Heart right ventricle (tissue), 16 donors: ENCODE results near the gene AGAP1. TPM values are rescaled to one million over a fixed set of nuclear protein-coding genes. Genes with fewer than 3 reads are reported as not detected.
A peak's percentile ranks its signal among the peaks of the same experiment; 100 is the strongest.

Experiments used
- ATAC-seq, 8 donors: fragments of 200-7000 bp; cut with Tn5 transposase; one replicate each; pipeline ENCODE4 v1.9.1; 2020; ENCODE audit warnings: mild to moderate bottlenecking in 8 of 8, moderate library complexity in 8 of 8, moderate number of reproducible peaks in 1 of 8
- DNase-seq, 2 donors: peaks; one replicate each; pipeline ENCODE4 v3.0.0-alpha.2; 2020
- H3K27ac ChIP-seq, 10 donors: fragments of 200-600 bp; sonication (generic) in 2 of 10; one replicate each; pipeline versions ENCODE4 v1.5.0 to v1.8.0; 2020 to 2022; ENCODE audit warnings: mild to moderate bottlenecking in 3 of 10
- H3K27me3 ChIP-seq, 7 donors: fragments of 200-600 bp; one replicate each; pipeline ENCODE4 v1.8.0; 2021 to 2022; ENCODE audit warnings: mild to moderate bottlenecking in 2 of 7
- H3K36me3 ChIP-seq, 9 donors: fragments of 200-600 bp; sonication (generic) in 1 of 9; one replicate each; pipeline versions ENCODE4 v1.5.0 to v1.8.0; 2020 to 2022; ENCODE audit warnings: mild to moderate bottlenecking in 2 of 9
- H3K4me1 ChIP-seq, 9 donors: fragments of 200-600 bp; sonication (generic) in 1 of 9; one replicate each; pipeline versions ENCODE4 v1.5.0 to v1.8.0; 2020 to 2022; ENCODE audit warnings: mild to moderate bottlenecking in 4 of 9
- H3K4me3 ChIP-seq, 10 donors: fragments of 200-600 bp; sonication (generic) in 2 of 10; one replicate each; pipeline versions ENCODE4 v1.5.0 to v1.8.0; 2020 to 2022; ENCODE audit warnings: mild to moderate bottlenecking in 7 of 10, moderate library complexity in 2 of 10
- H3K9me3 ChIP-seq, 11 donors: fragments of 200-600 bp in 10 of 11; sonication (generic) in 2 of 11; one replicate each; pipeline versions ENCODE4 v1.5.0 to v1.8.0; 2013 to 2022; ENCODE audit warnings: mild to moderate bottlenecking in 2 of 11, control low read depth in 1 of 11, moderate library complexity in 1 of 11
- CTCF ChIP-seq, 9 donors: fragments of 200-600 bp; sonication (generic) in 2 of 9; IDR thresholded peaks; one replicate each; pipeline versions ENCODE4 v1.5.0 to v1.8.0; 2021 to 2022; ENCODE audit warnings: antibody characterized with exemption in 9 of 9, mild to moderate bottlenecking in 5 of 9, moderate library complexity in 1 of 9
- WGBS, 2 donors: extraction: QIAGEN DNeasy Blood & Tissue Kit; methylation state at CpG; one replicate each; pipeline ENCODE4 v1.1.7; 2013; ENCODE audit warnings: inconsistent platforms in 1 of 2; 5-methylcytosine and 5-hydroxymethylcytosine counted together
- intact Hi-C, 10 donors: fragments of 100-400 bp; cut with DNase I; formaldehyde crosslinking; loops; one replicate each; pipeline versions ENCODE4 v1.11.1 to v1.14.2; 2022
- polyA plus RNA-seq, 2 donors: library from polyadenylated mRNA; stranded (reverse); fragments of 200-250 nt; gene quantifications; one replicate each; pipeline ENCODE4 v1.2.3, GENCODE V29; 2013
- total RNA-seq, 10 donors: library from RNA; stranded (reverse); fragmentation: NEBNext Ultra II Directional in 3 of 10; extraction: Animal tissue kit (Norgen Biotek cat#: 25700) in 3 of 10; gene quantifications; one replicate each; pipeline versions ENCODE4 v1.2.1 to v1.2.4, GENCODE V29; 2021 to 2023
- donor health status: Arrhythmogenic right ventricular cardiomyopathy.
- donor health status: ischemic (EF 13 %, LVEDD 7.1; RV severe dilation, severe dysfunction).
- donor health status: healthy with polysubstance abuse.
- donor health status: DM: no; HTN: yes; CAD: no.
- donor health status: DM: no; HTN: no; CAD: no.
- donor health status: ischemic (EF 25% LVEDD 6.9; RV normal size, moderate dysfunction).
- donor health status: ischemic (EF 25% LVEDD 5.7; RV mildly dilated, moderate dysfunction).
- donor health status: healthy.
- donor health status: DM: yes; HTN: yes; CAD: no.
- donor health status: Ischemic cardiomyopathy.
- donor health status: ischemic (EF 35%, LVEDD 5.7; RV mildly dilated, moderate dysfunction).
- donor health status: nonischemic (EF 11% LVEDD 7.7; RV severe dilation, severe dysfunction).
- donor health status: DM: yes; HTN: yes; CAD: no.
- donor health status: PGD.
- donor health status: ischemic (EF 29% LVEDD 5.4; RV normal size, mild dysfunction).
- donor health status: nonischemic (EF 23%, LVEDD 6.1; RV moderate dilation, normal function).

AGAP1 gene
- total and polyA plus RNA-seq, 12 donors, result 3.5 to 29.2 (median 19.4) TPM

DNA sequence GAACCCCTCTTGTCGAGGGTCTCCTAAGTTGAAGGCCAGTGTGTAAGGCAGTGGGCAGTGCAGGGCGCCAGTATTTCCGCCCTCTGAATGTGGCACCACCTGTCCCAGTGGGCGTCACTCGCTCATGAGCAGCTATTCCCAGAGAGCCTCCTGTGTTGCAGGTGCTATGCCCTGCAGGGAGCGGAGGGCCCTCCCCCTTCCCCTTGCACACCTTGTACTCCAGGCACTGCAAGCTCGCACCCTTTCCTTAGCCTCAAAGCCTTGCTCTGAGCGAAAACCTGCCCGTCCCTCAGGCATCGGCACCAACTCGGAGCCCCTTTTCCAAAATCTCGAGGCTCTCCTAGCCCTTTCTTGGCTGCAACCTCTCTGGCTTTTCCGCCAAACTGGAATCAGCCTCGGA, 282.7 kb downstream of the AGAP1 start:
- H3K27me3 ChIP-seq, result no peaks in the 10 kb centered on the region
- intact Hi-C loops, result loop anchor here in 8 of 10 donors (5.0 to 10.0 kb wide), 8 partner anchors 391 to 1298 kb away; partner anchors contain the start of gene GBX2 (in 1 of the 8)
- H3K36me3 ChIP-seq, result peaks cover 0 to 35% (median 0%) of the 10 kb centered on the region in 9 donors
- H3K9me3 ChIP-seq, result no peaks in the 10 kb centered on the region
- ATAC-seq (no peak), DNase-seq (no peak)
- no peak overlapping the region for H3K4me3 ChIP-seq
- H3K4me1 ChIP-seq, result no peaks in the 10 kb centered on the region
- H3K27ac ChIP-seq, result no peak overlapping the region
- TF ChIP-seq CTCF (IDR thresholded peaks at IDR 0.05), result no peak
- WGBS, 2 donors, result 94% methylated on average over 14 of the region's 14 CpGs

- intact Hi-C loops, result loop anchor here in 9 of 10 donors (1.0 to 10.0 kb wide), 10 partner anchors 388 to 1295 kb away; partner anchors contain the start of gene GBX2 (in 1 of the 9)
- ATAC-seq, result peak; percentile 76 to 89 (median 86)
- DNase-seq, result peak; percentile 67 to 69
Observed at GRCh38 chr2:235779444-235779896, 285.6 kb downstream of the AGAP1 start.

GRCh38 chr2:235780401-235780800, 286.6 kb downstream of the AGAP1 start:
- Histone ChIP-seq H3K36me3 (peaks cover 0 to 14% (median 0%) of the 10 kb centered on the region in 9 donors), H3K27ac (no peak overlapping the region), H3K9me3 (no peaks in the 10 kb centered on the region), H3K27me3 (no peaks in the 10 kb centered on the region), H3K4me1 (no peaks in the 10 kb centered on the region), H3K4me3 (no peak overlapping the region)
- WGBS, 2 donors, result 94 to 98% methylated on average over 4 of the region's 4 CpGs
- DNase-seq (no peak), ATAC-seq (no peak)
- no peak for TF ChIP-seq CTCF (IDR thresholded peaks at IDR 0.05)
- intact Hi-C loops, result loop anchor here in 3 of 10 donors (5.0 to 10.0 kb wide), 3 partner anchors 397 to 1284 kb away; no protein-coding TSS in a partner anchor

More at GRCh38 chr2:235779444-235779896, 285.6 kb downstream of the AGAP1 start:
- Histone ChIP-seq H3K4me1 (no peaks in the 10 kb centered on the region), H3K27ac (no peak overlapping the region), H3K36me3 (peaks cover 0 to 20% (median 0%) of the 10 kb centered on the region in 9 donors), H3K4me3 (no peak overlapping the region), H3K27me3 (no peaks in the 10 kb centered on the region), H3K9me3 (no peaks in the 10 kb centered on the region)
- peak; percentile 50 to 89 (median 83) for TF ChIP-seq CTCF (IDR thresholded peaks at IDR 0.05)
- WGBS, 2 donors, result 38 to 39% methylated on average over 8 of the region's 8 CpGs

DNA sequence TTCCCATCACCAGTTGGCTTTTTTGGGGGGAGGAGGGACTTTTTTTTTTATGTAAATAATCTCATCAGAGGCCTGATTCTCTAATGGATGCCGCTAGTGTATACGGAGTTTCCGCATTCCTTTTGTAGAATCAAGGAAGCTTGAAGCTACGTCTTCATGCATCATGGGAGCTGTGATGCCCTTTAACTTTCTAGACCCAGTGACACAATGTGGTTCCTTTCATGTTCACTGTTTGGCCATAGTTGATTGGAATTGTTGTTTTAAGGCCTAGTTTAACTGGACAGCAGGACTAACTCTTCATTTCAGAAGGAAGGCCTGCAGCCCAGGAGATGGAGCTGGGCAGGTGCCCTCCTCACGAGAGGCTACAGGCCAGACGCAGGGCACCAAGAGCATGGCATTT, 287.9 kb downstream of the AGAP1 start:
- Histone ChIP-seq H3K27ac (no peak overlapping the region), H3K36me3 (peaks cover 0 to 13% (median 0%) of the 10 kb centered on the region in 9 donors), H3K4me1 (no peaks in the 10 kb centered on the region), H3K4me3 (no peak overlapping the region), H3K27me3 (no peaks in the 10 kb centered on the region), H3K9me3 (no peaks in the 10 kb centered on the region)
- 89 to 98% methylated on average over 6 of the region's 6 CpGs for WGBS, 2 donors
- no peak for DNase-seq
- no peak for TF ChIP-seq CTCF (IDR thresholded peaks at IDR 0.05)
- ATAC-seq, result no peak
- intact Hi-C loops, result loop anchor here in 3 of 10 donors (5.0 to 10.0 kb wide), 3 partner anchors 396 to 1283 kb away; no protein-coding TSS in a partner anchor
